Activated naive CD8-positive, alpha-beta T cell (primary cell): ENCODE data around the gene HLA-F.

Experiments used
- H3K27ac Mint-ChIP-seq: one replicate; pipeline ENCODE4 v1.8.0; 2021; ENCODE audit warnings: mixed read lengths
- H3K27me3 Mint-ChIP-seq: one replicate; pipeline ENCODE4 v1.8.0; 2021; ENCODE audit warnings: mixed read lengths
- H3K36me3 Mint-ChIP-seq: one replicate; pipeline ENCODE4 v1.8.0; 2021; ENCODE audit warnings: mixed read lengths
- H3K4me1 Mint-ChIP-seq: one replicate; pipeline ENCODE4 v1.8.0; 2021; ENCODE audit warnings: low read depth, mixed read lengths
- H3K4me3 Mint-ChIP-seq: one replicate; pipeline ENCODE4 v1.8.0; 2021; ENCODE audit warnings: mild to moderate bottlenecking, mixed read lengths
- H3K9me3 Mint-ChIP-seq: one replicate; pipeline ENCODE4 v1.8.0; 2021; ENCODE audit warnings: low read depth, mixed read lengths

The HLA-F gene

GRCh38 chr6:29758761-29759160, 35.5 kb downstream of the HLA-F start:
- H3K4me1 Mint-ChIP-seq = peaks cover 3% of the 10 kb centered on the region
- no peak overlapping the region for H3K4me3 Mint-ChIP-seq
- H3K27ac Mint-ChIP-seq = no peak overlapping the region
- peaks cover 4% of the 10 kb centered on the region for H3K36me3 Mint-ChIP-seq
- no peaks in the 10 kb centered on the region for H3K9me3 Mint-ChIP-seq
- H3K27me3 Mint-ChIP-seq = peaks cover 8% of the 10 kb centered on the region

GRCh38 chr6:29759457-29759856, 36.2 kb downstream of the HLA-F start:
- H3K4me3 Mint-ChIP-seq = no peak overlapping the region
- no peak overlapping the region for H3K27ac Mint-ChIP-seq
- H3K9me3 Mint-ChIP-seq = no peaks in the 10 kb centered on the region
- H3K4me1 Mint-ChIP-seq = peaks cover 7% of the 10 kb centered on the region
- H3K36me3 Mint-ChIP-seq = peaks cover 4% of the 10 kb centered on the region
- H3K27me3 Mint-ChIP-seq = peaks cover 8% of the 10 kb centered on the region

DNA sequence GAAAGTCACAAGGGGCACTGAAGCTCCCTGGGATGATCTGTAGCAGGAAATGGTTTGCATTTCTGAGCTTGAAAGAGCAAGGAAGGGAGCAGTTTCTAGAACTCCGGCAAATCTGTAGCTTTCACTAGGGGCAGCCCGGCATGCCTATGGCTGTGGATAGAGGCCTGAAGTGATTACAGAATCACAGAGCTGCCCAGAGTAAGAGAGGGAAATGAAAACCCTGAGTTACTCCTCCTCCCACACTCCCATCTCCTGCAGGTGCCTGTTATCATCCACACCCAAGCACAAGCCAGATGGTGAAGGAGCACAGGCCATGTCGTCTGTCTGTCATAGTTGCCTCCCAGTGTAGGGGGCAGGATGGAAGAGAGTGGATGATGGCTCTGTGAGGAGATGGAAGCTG, 37.1 kb downstream of the HLA-F start:
- H3K4me3 Mint-ChIP-seq = no peak overlapping the region
- peaks cover 8% of the 10 kb centered on the region for H3K27me3 Mint-ChIP-seq
- H3K4me1 Mint-ChIP-seq = peaks cover 7% of the 10 kb centered on the region
- H3K9me3 Mint-ChIP-seq = no peaks in the 10 kb centered on the region
- peaks cover 4% of the 10 kb centered on the region for H3K36me3 Mint-ChIP-seq
- H3K27ac Mint-ChIP-seq = no peak overlapping the region

DNA sequence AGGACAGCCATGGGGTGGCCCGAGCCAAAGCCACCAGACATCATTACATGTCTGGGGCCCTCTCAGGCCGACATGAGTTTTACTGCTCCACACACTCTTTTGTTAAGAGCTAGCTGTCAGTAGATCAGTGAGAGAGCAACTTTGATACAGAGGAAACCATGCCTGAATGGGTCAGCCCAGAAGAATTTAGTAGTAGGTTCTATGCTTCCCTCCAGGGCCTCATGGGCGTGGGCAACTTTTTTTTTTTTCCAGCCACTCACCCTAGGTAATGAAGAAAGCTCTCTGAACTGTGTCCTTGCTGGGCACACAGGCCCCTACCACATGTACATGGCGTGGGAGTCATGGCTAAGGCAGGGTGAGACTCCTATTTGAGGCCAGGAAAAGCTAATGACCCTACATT, 38.8 kb downstream of the HLA-F start:
- H3K36me3 Mint-ChIP-seq = peaks cover 6% of the 10 kb centered on the region
- peaks cover 13% of the 10 kb centered on the region for H3K27me3 Mint-ChIP-seq
- peaks cover 7% of the 10 kb centered on the region for H3K4me1 Mint-ChIP-seq
- no peaks in the 10 kb centered on the region for H3K9me3 Mint-ChIP-seq
- H3K27ac Mint-ChIP-seq = no peak overlapping the region
- H3K4me3 Mint-ChIP-seq = no peak overlapping the region

DNA sequence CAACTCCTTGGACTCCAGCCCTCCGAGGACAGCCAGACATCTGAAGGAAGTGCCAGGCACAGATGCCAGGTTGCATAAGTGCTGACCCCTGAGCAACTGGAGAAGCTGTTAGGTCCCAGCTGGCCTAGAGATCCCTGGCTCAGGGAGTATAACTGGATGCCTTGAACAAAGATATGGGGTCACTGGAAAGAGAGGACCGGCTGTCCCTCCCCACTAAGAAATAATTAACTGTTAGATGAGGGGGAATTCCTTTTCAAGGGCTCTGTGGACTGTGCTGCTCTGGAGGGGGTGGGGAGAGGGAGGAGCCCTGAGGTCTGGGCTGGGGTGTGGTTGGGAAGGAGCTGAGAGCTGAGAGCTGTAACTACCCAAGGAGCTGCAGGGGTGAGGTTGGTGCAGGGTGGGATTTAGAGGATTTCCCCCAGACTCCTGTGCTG, 39.6 kb downstream of the HLA-F start:
- peaks cover 7% of the 10 kb centered on the region for H3K4me1 Mint-ChIP-seq
- no peaks in the 10 kb centered on the region for H3K9me3 Mint-ChIP-seq
- H3K36me3 Mint-ChIP-seq = peaks cover 6% of the 10 kb centered on the region
- no peak overlapping the region for H3K27ac Mint-ChIP-seq
- no peak overlapping the region for H3K4me3 Mint-ChIP-seq
- H3K27me3 Mint-ChIP-seq = peaks cover 14% of the 10 kb centered on the region

DNA sequence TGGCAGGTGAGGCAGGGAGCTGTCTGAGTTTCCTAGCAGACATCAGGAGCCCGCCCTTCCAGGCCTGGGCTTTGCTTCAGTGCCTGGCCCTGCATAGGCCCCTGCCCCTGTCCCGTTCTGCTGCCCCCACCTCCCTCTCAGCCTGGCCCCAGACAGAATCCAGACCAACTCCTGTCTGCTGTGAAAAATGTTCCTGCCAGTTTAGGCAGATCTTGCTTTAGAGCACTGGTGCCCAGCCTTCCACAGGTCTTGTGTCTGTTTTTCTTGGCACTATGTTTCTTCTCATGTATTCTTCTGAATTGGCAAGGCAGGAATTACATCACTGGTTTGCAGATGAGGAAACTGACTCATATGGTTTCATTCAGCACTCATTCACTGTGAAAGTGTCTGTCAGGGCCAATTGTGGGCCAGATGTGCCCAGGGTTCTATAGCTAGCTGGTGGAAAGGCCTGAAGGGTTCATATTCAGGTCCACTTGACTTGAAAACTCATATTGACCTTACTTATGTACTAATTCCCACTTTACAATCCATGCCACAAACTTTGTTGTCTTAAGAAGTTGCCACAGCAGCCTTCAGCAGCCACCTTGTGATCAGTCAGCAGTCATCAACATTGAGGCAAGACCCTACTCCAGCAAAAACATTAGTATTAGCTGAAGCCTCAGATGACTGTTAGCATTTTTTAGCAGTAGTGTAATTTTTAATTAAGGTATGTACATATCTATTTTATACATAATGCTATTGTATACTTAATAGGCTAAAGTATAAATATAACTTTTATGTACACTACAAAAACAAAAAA, 40.5 kb downstream of the HLA-F start:
- Mint-ChIP-seq H3K27ac (no peak overlapping the region), H3K4me3 (no peak overlapping the region), H3K9me3 (no peaks in the 10 kb centered on the region), H3K36me3 (peaks cover 6% of the 10 kb centered on the region), H3K27me3 (peaks cover 14% of the 10 kb centered on the region), H3K4me1 (peaks cover 7% of the 10 kb centered on the region)

DNA sequence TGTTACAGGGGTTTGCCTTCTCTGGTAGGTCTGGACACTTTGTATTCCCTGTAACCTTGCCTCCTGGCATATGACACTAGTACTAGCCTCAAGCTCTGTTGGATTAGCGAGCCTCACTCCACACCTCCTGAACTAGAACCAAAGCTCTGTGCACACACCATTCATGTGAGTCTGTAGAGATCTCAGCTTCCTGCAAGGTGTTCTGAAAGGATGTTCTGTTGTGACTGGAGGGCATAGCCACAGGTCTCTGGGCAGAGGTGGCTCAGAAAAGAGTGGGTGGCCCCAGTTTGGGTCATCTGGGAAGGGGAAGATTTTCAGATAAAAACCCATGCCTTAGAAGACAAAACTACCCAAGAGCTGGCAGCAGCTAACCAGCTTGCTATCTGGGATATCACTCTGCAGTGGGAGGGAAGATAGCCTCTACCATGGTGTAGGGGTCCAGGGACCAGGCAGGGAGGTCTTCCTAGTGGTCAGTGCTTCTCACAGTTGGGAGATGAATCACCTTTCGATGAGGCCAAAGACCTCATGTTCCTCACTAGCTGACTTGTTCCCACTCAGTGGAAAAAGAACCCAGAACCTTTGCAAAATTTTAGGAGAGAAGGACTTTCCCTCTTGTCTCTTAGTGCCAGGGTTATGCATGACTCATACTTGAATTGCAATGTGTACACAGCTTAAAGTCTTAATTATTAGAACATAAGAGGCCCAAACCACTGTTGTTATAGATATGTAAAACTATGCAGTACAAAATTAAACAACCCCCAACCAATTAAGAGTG, 41.4 kb downstream of the HLA-F start:
- H3K27ac Mint-ChIP-seq = no peak overlapping the region
- peaks cover 6% of the 10 kb centered on the region for H3K36me3 Mint-ChIP-seq
- no peaks in the 10 kb centered on the region for H3K9me3 Mint-ChIP-seq
- H3K27me3 Mint-ChIP-seq = peaks cover 14% of the 10 kb centered on the region
- H3K4me1 Mint-ChIP-seq = peaks cover 7% of the 10 kb centered on the region
- H3K4me3 Mint-ChIP-seq = no peak overlapping the region

DNA sequence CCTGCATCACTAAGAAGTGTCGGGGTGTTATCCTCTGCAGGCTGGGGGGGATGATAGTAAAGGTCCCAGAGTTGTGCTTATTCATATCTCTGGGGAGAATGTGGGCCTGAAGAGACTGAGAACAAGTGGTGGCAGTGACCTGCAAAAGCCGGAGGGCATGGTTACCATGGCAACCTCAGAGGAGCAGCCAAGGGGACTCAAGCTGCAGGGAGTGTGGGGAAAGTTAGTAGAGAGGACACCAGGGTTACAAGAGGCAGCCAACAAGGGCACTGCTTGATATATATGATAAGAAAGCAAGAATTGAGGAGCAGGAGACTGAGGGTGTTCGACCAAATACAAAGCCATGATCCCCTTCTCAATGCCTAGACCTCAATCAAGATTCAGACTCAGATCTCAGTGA, 46.1 kb downstream of the HLA-F start:
- H3K4me3 Mint-ChIP-seq = no peak overlapping the region
- peaks cover 1% of the 10 kb centered on the region for H3K4me1 Mint-ChIP-seq
- peaks cover 20% of the 10 kb centered on the region for H3K27me3 Mint-ChIP-seq
- no peak overlapping the region for H3K27ac Mint-ChIP-seq
- H3K9me3 Mint-ChIP-seq = no peaks in the 10 kb centered on the region
- peaks cover 4% of the 10 kb centered on the region for H3K36me3 Mint-ChIP-seq

- Mint-ChIP-seq H3K9me3 (no peaks in the 10 kb centered on the region), H3K27me3 (peaks cover 23% of the 10 kb centered on the region), H3K27ac (no peak overlapping the region), H3K4me1 (no peaks in the 10 kb centered on the region), H3K36me3 (peaks cover 4% of the 10 kb centered on the region), H3K4me3 (no peak overlapping the region)
Measured at GRCh38 chr6:29770306-29770705, 47.1 kb downstream of the HLA-F start.

GRCh38 chr6:29776684-29777083, 53.5 kb downstream of the HLA-F start:
- no peak overlapping the region for H3K4me3 Mint-ChIP-seq
- H3K9me3 Mint-ChIP-seq = no peaks in the 10 kb centered on the region
- H3K27ac Mint-ChIP-seq = no peak overlapping the region
- peaks cover 20% of the 10 kb centered on the region for H3K27me3 Mint-ChIP-seq
- H3K4me1 Mint-ChIP-seq = no peaks in the 10 kb centered on the region
- peaks cover 8% of the 10 kb centered on the region for H3K36me3 Mint-ChIP-seq
